T-helper 9 cell (primary cell): ENCODE results near the gene LGSN.
"Not testable (repeated sequence)": the region's sequence is repeated elsewhere in the genome, so short reads cannot be mapped to it uniquely, and the experiment has no call there.

Experiments
- DNase-seq: peaks from one replicate; pipeline ENCODE4 v3.0.0-alpha.2; 2020

Gene LGSN

GRCh38 chr6:63305277-63305676, 14.5 kb downstream of the LGSN start:
- DNase-seq: no peak

GRCh38 chr6:63303476-63303875, 16.3 kb downstream of the LGSN start:
- no peak for DNase-seq

GRCh38 chr6:63299667-63300066, 20.1 kb downstream of the LGSN start:
- no peak for DNase-seq

- DNase-seq: no peak
Measured at GRCh38 chr6:63295553-63296194, 24.1 kb downstream of the LGSN start.

GRCh38 chr6:63290492-63291058, 29.2 kb downstream of the LGSN start:
- DNase-seq: no peak

GRCh38 chr6:63289269-63289872, 30.4 kb downstream of the LGSN start:
- DNase-seq: no peak

- no peak for DNase-seq
Measured at GRCh38 chr6:63280639-63281180, 39.1 kb downstream of the LGSN start.

- DNase-seq: no peak
Measured at GRCh38 chr6:63278916-63279315, 40.9 kb downstream of the LGSN start.

GRCh38 chr6:63275953-63276352, 43.8 kb downstream of the LGSN start:
- no peak for DNase-seq

- DNase-seq: not testable (repeated sequence)
Measured at GRCh38 chr6:63274795-63275430, 44.9 kb downstream of the LGSN start.

GRCh38 chr6:63272397-63272796, 47.4 kb downstream of the LGSN start:
- no peak for DNase-seq

- DNase-seq: no peak
Measured at GRCh38 chr6:63269470-63269869, 50.3 kb downstream of the LGSN start.

- DNase-seq: no peak
Measured at GRCh38 chr6:63268574-63268973, 51.2 kb downstream of the LGSN start.

GRCh38 chr6:63267828-63268227, 52.0 kb downstream of the LGSN start:
- DNase-seq: no peak

GRCh38 chr6:63267046-63267445, 52.7 kb downstream of the LGSN start:
- no peak for DNase-seq

GRCh38 chr6:63263444-63263843, 56.3 kb downstream of the LGSN start:
- DNase-seq: no peak

GRCh38 chr6:63261820-63262219, 58.0 kb downstream of the LGSN start:
- DNase-seq: no peak

- DNase-seq: no peak
Measured at GRCh38 chr6:63259153-63259552, 60.6 kb downstream of the LGSN start.

- DNase-seq: no peak
Measured at GRCh38 chr6:63249875-63250482, 69.8 kb downstream of the LGSN start.

- DNase-seq: no peak
Measured at GRCh38 chr6:63246581-63246980, 73.2 kb downstream of the LGSN start.

- DNase-seq: no peak
Measured at GRCh38 chr6:63245909-63246308, 73.9 kb downstream of the LGSN start.

- DNase-seq: no peak
Measured at GRCh38 chr6:63245420-63245819, 74.4 kb downstream of the LGSN start.

- no peak for DNase-seq
Measured at GRCh38 chr6:63236398-63236817, 83.4 kb downstream of the LGSN start.
